Gastroesophageal sphincter (tissue), 3 donors: ENCODE measurements around the gene CORO6.

Source experiments
- CTCF ChIP-seq, 4 experiments: fragments of 200-600 bp in 2 of 4; fragments of 450-650 bp in 2 of 4; sonication (generic) in 1 of 4; IDR thresholded peaks; one replicate each; pipeline ENCODE4 v1.5.1; 2017 to 2019; ENCODE audit warnings: antibody characterized with exemption in 4 of 4, mild to moderate bottlenecking in 2 of 4, moderate library complexity in 2 of 4
- POLR2AphosphoS5 ChIP-seq: sonication (generic); formaldehyde crosslinking; IDR thresholded peaks from one replicate; pipeline ENCODE4 v1.6.1; 2017; ENCODE audit warnings: antibody characterized with exemption

- TF ChIP-seq CTCF (IDR thresholded peaks at IDR 0.05) (peak in 3 of 4 experiments; percentile 87 to 94 (median 93)), POLR2AphosphoS5 (peak; percentile 43)
These were observed 9.3 kb downstream of the CORO6 start for GRCh38 chr17:29613352-29613837.
